Esophagus squamous epithelium (tissue), 5 donors: ENCODE measurements around the gene NSRP1. TPM values are rescaled to one million over a fixed set of nuclear protein-coding genes. Genes with fewer than 3 reads are reported as not detected.

ENCODE experiments used
- DNase-seq: peaks from one replicate; lab custom pipeline; 2025; lab: John Stamatoyannopoulos, UW
- H3K27ac ChIP-seq, 4 donors: fragments of 200-600 bp; sonication (generic); one replicate each; pipeline ENCODE4 v1.5.1; 2016 to 2019; ENCODE audit warnings: mild to moderate bottlenecking in 1 of 4
- H3K27me3 ChIP-seq, 4 donors: fragments of 200-600 bp; sonication (generic); 1 replicate in 3 of 4; 2 replicates in 1 of 4; pipeline versions ENCODE4 v1.5.1 to v1.6.0; 2017 to 2021; ENCODE audit warnings: antibody characterized with exemption in 1 of 4
- H3K36me3 ChIP-seq, 3 donors: fragments of 200-600 bp; sonication (generic); one replicate each; pipeline ENCODE4 v1.5.1; 2016 to 2019
- H3K4me1 ChIP-seq, 3 donors: fragments of 200-600 bp; sonication (generic); one replicate each; pipeline ENCODE4 v1.5.1; 2017 to 2019
- H3K4me3 ChIP-seq, 4 donors: fragments of 200-600 bp; sonication (generic); 1 replicate in 3 of 4; 2 replicates in 1 of 4; pipeline ENCODE4 v1.5.1; 2016 to 2019; ENCODE audit warnings: mild to moderate bottlenecking in 2 of 4, moderate library complexity in 1 of 4
- H3K9me3 ChIP-seq, 3 donors: fragments of 200-600 bp; sonication (generic); one replicate each; pipeline ENCODE4 v1.5.1; 2016 to 2019
- POLR2A ChIP-seq, 4 donors: fragments of 450-650 bp; IDR thresholded peaks; one replicate each; pipeline ENCODE4 v1.6.1; 2017; ENCODE audit warnings: antibody characterized with exemption in 4 of 4, mild to moderate bottlenecking in 4 of 4, moderate library complexity in 3 of 4
- WGBS, 2 donors: methylation state at CpG; one replicate each; pipeline ENCODE4 v1.1.5; 2018; 5-methylcytosine and 5-hydroxymethylcytosine counted together
- intact Hi-C: fragments of 100-400 bp; cut with DNase I; formaldehyde crosslinking; loops from one replicate; pipeline ENCODE4 v1.15.0; 2022
- small RNA-seq, 4 donors: library from RNA; depleted of rRNA; stranded (forward); fragments of <200 nt; gene quantifications; one replicate each; pipeline ENCODE3, GENCODE V24; 2016
- total RNA-seq, 4 donors: library from RNA; depleted of rRNA; stranded (reverse); fragments of >200 nt; gene quantifications; one replicate each; pipeline ENCODE4 v1.1.0, GENCODE V29; 2016
- TF ChIP-seq, protein P1 (sequence below), 6 experiments: fragments of 450-650 bp in 4 of 6; fragments of 200-600 bp in 2 of 6; sonication (generic) in 2 of 6; IDR thresholded peaks; one replicate each; pipeline ENCODE4 v1.5.1; 2016 to 2019; ENCODE audit warnings: antibody characterized with exemption in 6 of 6, mild to moderate bottlenecking in 4 of 6, moderate library complexity in 4 of 6
- donor health status: DM: yes; HTN: yes; CAD: no.

The NSRP1 gene
- total RNA-seq, 4 donors from 2014 or later, result 12.9 to 28.6 (median 21.8) TPM

DNA sequence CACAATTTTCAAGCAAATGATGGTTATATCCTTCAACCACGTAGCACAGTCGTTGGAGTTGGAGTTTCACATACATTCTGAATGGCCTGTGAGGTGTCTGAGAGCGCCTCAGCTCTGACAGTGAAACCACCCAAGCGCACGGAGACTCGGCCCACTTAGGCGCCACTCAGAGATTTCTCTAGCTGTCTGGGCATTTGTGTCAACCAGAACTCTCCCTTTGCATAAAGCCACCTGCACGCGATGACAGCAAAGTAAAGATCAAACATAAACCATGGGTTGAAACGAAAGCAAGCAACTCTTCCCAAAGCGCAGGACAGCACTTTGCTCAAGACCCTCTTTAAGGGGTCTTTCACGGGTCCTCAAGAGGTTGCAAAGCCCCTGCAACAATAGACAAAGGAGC, 118.3 kb downstream of the NSRP1 start:
- H3K36me3 ChIP-seq, result no peaks in the 10 kb centered on the region
- WGBS, 2 donors, result 26 to 37% methylated on average over 9 to 11 of the region's 12 CpGs
- H3K9me3 ChIP-seq, result no peaks in the 10 kb centered on the region
- peak overlapping the region in 2 of 4 donors; percentile 60 to 71 for H3K27ac ChIP-seq
- H3K4me1 ChIP-seq, result peaks cover 16 to 69% (median 26%) of the 10 kb centered on the region in 3 donors
- peaks cover 0 to 63% (median 2%) of the 10 kb centered on the region in 4 donors for H3K27me3 ChIP-seq
- intact Hi-C loops, result loop anchor here (5.0 kb wide), 1 partner anchor 128 kb away; no protein-coding TSS in a partner anchor
- no peak for DNase-seq
- TF ChIP-seq POLR2A (IDR thresholded peaks at IDR 0.05), result no peak
- TF ChIP-seq, protein P1, sequence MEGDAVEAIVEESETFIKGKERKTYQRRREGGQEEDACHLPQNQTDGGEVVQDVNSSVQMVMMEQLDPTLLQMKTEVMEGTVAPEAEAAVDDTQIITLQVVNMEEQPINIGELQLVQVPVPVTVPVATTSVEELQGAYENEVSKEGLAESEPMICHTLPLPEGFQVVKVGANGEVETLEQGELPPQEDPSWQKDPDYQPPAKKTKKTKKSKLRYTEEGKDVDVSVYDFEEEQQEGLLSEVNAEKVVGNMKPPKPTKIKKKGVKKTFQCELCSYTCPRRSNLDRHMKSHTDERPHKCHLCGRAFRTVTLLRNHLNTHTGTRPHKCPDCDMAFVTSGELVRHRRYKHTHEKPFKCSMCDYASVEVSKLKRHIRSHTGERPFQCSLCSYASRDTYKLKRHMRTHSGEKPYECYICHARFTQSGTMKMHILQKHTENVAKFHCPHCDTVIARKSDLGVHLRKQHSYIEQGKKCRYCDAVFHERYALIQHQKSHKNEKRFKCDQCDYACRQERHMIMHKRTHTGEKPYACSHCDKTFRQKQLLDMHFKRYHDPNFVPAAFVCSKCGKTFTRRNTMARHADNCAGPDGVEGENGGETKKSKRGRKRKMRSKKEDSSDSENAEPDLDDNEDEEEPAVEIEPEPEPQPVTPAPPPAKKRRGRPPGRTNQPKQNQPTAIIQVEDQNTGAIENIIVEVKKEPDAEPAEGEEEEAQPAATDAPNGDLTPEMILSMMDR (IDR thresholded peaks at IDR 0.05), result no peak
- H3K4me3 ChIP-seq, result peak overlapping the region; percentile 42 to 61 (median 58)

DNA sequence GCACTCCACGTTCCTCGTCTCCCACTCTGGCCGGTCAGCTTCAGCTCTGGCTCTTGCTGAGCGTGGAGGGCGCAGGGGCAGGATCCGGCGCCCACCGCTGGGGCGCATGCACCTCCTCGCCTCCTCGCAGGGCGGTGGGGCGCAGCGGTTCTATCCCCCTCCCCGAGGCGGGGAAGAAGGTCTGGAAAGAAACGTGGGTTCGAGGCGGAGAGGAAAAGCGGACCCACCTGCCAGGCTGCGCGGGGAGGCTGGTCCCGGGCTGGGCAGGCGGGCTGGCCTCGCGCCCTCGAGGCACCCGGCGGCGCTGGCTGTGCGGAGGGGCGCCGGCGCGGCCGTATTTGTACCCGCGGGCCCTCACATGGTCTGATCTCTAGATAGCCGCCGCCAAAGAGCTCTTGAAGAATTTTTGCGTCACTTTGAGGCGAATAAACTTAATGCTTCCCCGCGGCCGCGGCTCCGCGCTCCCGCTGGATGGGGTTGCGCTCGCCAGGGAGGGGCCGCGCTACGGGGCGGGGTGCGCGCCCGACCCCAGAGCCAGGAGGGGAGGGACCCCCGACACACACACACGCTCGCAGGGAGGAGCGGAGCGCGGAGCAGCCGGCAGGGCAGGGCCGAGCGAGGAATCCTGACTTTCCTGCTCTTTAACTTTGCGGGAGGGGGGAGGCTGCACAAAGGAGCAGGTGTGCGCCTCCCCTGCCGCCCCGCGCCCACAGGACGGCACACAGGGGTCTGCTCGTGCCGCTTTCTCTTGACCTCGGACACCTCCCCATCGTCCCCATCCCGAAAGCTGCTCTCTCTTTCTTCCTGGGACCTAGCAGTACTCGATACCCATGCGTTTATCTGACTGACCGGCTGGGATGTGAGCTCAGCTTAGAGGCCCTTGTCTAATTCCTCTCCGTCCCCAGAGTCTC, 119.0 kb downstream of the NSRP1 start, which contains the start of gene SLC6A4:
Gene SLC6A4, minus strand, starts transcription at position 312 of the 911 bp plus-strand sequence. CDS start 13,739 bp downstream, outside the sequence.
- peak within 1 kb of the TSS; percentile 42 to 61 (median 58) for H3K4me3 ChIP-seq
- 2 to 17% methylated on average over 10 to 31 of the region's 82 CpGs for WGBS, 2 donors
- peaks cover 16 to 63% (median 22%) of the 10 kb centered on the region in 3 donors for H3K4me1 ChIP-seq
- TF ChIP-seq POLR2A (IDR thresholded peaks at IDR 0.05), result no peak
- TF ChIP-seq, protein P1 (IDR thresholded peaks at IDR 0.05), result no peak
- peak within 1 kb of the TSS in 3 of 4 donors; percentile 15 to 71 (median 60) for H3K27ac ChIP-seq
- DNase-seq, result no peak
- no peaks in the 10 kb centered on the region for H3K36me3 ChIP-seq
- intact Hi-C loops, result no loop called here
- no peaks in the 10 kb centered on the region for H3K9me3 ChIP-seq
- H3K27me3 ChIP-seq, result peaks cover 0 to 67% (median 2%) of the 10 kb centered on the region in 4 donors

Small RNAs within 50 kb of the gene (small RNA-seq; reads per million reads assigned to genes)
- 0 reads per million in 4 donors for gene AC104984.5

Other genes starting within 250 kb of the NSRP1 start
- gene SSH2, start 186.6 kb upstream of the NSRP1 start, total RNA-seq, result 10 to 100 TPM in 3 of 4 donors, 1 to 10 TPM in 1; 9.4 to 29.4 (median 13.2) TPM
- gene EFCAB5, start 175.2 kb upstream of the NSRP1 start, total RNA-seq, result under 1 TPM in 1 of 4 donors, not detected in 3; 0.19 TPM
- gene SLC6A4, start 118.9 kb downstream of the NSRP1 start, total RNA-seq, result 1 to 10 TPM in 3 of 4 donors, under 1 TPM in 1; 0.48 to 8.2 (median 3.5) TPM
- 10 to 100 TPM; 18.4 to 41.4 (median 28.4) TPM for gene BLMH, start 175.1 kb downstream of the NSRP1 start, total RNA-seq
- not detected for gene TMIGD1, start 217.2 kb downstream of the NSRP1 start, total RNA-seq